ENCODE results near the gene AP4M1.

Gene AP4M1

DNA sequence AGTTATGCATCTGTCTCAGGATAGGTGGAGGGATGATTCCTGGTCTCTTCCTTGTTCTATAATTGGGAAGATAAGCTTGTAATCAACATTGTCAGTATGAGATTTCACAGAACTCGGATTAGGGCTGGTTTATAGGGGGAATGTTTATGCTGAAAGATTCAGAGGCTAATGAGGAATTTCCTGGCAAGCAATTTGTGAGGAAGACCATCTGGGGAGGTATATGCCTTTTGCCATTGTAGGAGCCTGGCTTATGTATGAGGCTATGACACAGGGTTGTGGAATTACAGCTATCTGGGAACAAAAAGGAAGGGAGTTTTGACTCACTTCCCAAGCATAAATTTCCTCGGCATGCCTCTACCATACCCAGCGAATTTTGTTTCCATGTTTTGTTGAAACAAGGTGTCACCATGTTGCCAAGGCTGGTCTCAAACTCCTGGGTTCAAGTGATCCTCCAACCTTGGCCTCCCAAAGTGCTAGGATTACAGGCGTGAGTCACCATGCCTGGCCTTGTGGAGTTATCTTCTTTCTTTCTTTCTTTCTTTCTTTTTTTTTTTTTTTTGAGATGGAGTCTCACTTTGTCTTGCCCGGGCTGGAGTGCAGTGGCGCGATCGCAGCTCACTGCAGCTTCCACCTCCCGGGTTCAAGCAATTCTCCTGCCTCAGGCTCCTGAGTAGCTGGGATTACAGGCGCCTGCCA, 14.2 kb upstream of the AP4M1 start (continued):
- TF ChIP-seq, protein P1, sequence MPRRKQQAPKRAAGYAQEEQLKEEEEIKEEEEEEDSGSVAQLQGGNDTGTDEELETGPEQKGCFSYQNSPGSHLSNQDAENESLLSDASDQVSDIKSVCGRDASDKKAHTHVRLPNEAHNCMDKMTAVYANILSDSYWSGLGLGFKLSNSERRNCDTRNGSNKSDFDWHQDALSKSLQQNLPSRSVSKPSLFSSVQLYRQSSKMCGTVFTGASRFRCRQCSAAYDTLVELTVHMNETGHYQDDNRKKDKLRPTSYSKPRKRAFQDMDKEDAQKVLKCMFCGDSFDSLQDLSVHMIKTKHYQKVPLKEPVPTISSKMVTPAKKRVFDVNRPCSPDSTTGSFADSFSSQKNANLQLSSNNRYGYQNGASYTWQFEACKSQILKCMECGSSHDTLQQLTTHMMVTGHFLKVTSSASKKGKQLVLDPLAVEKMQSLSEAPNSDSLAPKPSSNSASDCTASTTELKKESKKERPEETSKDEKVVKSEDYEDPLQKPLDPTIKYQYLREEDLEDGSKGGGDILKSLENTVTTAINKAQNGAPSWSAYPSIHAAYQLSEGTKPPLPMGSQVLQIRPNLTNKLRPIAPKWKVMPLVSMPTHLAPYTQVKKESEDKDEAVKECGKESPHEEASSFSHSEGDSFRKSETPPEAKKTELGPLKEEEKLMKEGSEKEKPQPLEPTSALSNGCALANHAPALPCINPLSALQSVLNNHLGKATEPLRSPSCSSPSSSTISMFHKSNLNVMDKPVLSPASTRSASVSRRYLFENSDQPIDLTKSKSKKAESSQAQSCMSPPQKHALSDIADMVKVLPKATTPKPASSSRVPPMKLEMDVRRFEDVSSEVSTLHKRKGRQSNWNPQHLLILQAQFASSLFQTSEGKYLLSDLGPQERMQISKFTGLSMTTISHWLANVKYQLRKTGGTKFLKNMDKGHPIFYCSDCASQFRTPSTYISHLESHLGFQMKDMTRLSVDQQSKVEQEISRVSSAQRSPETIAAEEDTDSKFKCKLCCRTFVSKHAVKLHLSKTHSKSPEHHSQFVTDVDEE (CRISPR knock-in tag; IDR thresholded peaks at IDR 0.05) = peak; percentile 73; the same call in 1 of the 2 replicates
- TF ChIP-seq, protein P2, sequence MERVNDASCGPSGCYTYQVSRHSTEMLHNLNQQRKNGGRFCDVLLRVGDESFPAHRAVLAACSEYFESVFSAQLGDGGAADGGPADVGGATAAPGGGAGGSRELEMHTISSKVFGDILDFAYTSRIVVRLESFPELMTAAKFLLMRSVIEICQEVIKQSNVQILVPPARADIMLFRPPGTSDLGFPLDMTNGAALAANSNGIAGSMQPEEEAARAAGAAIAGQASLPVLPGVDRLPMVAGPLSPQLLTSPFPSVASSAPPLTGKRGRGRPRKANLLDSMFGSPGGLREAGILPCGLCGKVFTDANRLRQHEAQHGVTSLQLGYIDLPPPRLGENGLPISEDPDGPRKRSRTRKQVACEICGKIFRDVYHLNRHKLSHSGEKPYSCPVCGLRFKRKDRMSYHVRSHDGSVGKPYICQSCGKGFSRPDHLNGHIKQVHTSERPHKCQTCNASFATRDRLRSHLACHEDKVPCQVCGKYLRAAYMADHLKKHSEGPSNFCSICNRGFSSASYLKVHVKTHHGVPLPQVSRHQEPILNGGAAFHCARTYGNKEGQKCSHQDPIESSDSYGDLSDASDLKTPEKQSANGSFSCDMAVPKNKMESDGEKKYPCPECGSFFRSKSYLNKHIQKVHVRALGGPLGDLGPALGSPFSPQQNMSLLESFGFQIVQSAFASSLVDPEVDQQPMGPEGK (CRISPR knock-in tag; IDR thresholded peaks at IDR 0.05; ENCODE audit: borderline replicate concordance) = peak; percentile 73
- peak; percentile 98 for TF ChIP-seq ISL1 (CRISPR knock-in tag; IDR thresholded peaks at IDR 0.05)

DNA sequence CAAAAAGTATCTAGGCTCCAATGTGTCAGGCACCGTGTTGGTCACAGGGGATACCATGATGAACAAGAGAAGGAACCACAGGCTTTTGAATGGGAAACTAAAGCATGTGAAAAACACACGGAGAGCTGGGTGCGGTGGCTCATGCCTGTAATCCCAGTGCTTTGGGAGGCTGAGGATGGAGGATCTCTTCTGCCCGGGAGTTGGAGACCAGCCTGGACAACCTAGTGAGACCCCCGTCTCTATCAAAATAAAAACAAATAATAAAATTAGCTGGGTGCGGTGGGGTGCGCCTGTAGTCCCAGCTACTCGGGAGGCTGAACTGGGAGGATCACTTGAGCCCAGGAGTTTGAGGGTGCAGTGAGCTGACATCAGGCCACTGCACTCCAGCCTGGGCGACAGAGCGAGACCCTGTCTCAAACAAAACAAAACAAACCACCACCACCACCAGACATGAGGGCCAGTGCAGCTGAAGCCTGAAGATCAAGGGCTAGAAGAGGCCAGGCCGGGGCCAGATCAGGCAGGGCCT, 13.3 kb upstream of the AP4M1 start:
- TF ChIP-seq ZNF565 (CRISPR knock-in tag; conservative IDR thresholded peaks at IDR 0.05; ENCODE audit: low read depth) (no peak), BACH2 (CRISPR knock-in tag; IDR thresholded peaks at IDR 0.05; ENCODE audit: borderline replicate concordance) (no peak), PPARA (CRISPR knock-in tag; IDR thresholded peaks at IDR 0.05; ENCODE audit: borderline replicate concordance) (no peak)
- TF ChIP-seq, protein P3, sequence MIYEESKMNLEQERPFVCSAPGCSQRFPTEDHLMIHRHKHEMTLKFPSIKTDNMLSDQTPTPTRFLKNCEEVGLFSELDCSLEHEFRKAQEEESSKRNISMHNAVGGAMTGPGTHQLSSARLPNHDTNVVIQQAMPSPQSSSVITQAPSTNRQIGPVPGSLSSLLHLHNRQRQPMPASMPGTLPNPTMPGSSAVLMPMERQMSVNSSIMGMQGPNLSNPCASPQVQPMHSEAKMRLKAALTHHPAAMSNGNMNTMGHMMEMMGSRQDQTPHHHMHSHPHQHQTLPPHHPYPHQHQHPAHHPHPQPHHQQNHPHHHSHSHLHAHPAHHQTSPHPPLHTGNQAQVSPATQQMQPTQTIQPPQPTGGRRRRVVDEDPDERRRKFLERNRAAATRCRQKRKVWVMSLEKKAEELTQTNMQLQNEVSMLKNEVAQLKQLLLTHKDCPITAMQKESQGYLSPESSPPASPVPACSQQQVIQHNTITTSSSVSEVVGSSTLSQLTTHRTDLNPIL (CRISPR knock-in tag; IDR thresholded peaks at IDR 0.05; ENCODE audit: low read depth) = peak; percentile 14; the same call in 1 of the 2 replicates
- no peak for ATAC-seq

DNA sequence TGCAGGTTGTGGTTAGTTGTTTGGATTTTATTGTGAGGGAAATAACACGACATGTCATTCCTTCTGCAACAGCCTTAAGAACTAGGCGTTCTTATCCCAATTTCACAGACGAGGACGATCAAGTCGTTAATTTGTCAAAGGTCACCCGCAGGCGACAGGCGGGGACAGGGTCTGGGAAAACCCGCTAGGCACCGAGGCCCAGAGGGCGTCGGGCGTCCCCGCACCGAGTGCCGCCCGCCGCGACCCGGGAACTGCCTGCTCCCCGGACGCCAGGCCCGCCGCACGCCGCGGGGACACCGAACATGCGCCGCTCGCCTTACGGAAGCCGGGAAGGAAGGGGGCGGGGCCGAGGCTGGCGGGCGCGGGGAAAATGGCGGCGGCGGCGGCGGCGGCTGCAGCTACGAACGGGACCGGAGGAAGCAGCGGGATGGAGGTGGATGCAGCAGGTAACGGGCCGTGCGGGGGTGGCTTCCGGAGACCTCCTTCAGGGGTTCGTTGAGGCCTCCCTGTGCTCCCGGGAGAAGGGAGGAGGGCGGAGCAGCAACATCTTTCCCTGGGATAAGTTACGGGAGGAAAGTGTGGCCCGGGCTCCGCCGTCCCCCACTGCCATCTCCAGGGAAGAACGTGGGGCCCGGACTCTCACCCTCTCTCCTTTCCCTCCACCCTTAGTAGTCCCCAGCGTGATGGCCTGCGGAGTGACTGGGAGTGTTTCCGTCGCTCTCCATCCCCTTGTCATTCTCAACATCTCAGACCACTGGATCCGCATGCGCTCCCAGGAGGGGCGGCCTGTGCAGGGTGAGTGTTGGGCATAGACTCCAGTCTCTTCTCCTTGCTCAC, 12.6 kb upstream of the AP4M1 start, which contains the start of gene COPS6:
COPS6 (plus strand) TSS at position 349 of the 837 bp plus-strand sequence; CDS start at position 371, 22 bp downstream.
- ATAC-seq = peak; percentile 12
- TF ChIP-seq ZNF70 (CRISPR knock-in tag; IDR thresholded peaks at IDR 0.05) (no peak; the same call in 1 of the 2 replicates), ZNF8 (CRISPR knock-in tag; IDR thresholded peaks at IDR 0.05) (peak; percentile 55; the same call in 1 of the 2 replicates), OSR1 (CRISPR knock-in tag; IDR thresholded peaks at IDR 0.05) (peak; percentile 45; the same call in 1 of the 2 replicates), GLIS3 (CRISPR knock-in tag; IDR thresholded peaks at IDR 0.05) (peak; percentile 52; the same call in 1 of the 2 replicates), ISL1 (CRISPR knock-in tag; IDR thresholded peaks at IDR 0.05) (0 out of 2 replicates have a peak, but pooled peaks have one; percentile 33), SNAI2 (CRISPR knock-in tag; IDR thresholded peaks at IDR 0.05) (peak; percentile 91), ARNTL (CRISPR knock-in tag; IDR thresholded peaks at IDR 0.05; ENCODE audit: borderline replicate concordance, low read depth) (peak; percentile 74; the same call in 1 of the 2 replicates), CSDC2 (CRISPR knock-in tag; IDR thresholded peaks at IDR 0.05) (peak; percentile 98), TOX (CRISPR knock-in tag; IDR thresholded peaks at IDR 0.05; ENCODE audit: borderline replicate concordance) (no peak), ESRRG (CRISPR knock-in tag; IDR thresholded peaks at IDR 0.05) (no peak)
- TF ChIP-seq, protein P4, sequence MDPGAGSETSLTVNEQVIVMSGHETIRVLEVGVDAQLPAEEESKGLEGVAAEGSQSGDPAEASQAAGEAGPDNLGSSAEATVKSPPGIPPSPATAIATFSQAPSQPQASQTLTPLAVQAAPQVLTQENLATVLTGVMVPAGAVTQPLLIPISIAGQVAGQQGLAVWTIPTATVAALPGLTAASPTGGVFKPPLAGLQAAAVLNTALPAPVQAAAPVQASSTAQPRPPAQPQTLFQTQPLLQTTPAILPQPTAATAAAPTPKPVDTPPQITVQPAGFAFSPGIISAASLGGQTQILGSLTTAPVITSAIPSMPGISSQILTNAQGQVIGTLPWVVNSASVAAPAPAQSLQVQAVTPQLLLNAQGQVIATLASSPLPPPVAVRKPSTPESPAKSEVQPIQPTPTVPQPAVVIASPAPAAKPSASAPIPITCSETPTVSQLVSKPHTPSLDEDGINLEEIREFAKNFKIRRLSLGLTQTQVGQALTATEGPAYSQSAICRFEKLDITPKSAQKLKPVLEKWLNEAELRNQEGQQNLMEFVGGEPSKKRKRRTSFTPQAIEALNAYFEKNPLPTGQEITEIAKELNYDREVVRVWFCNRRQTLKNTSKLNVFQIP (CRISPR knock-in tag; IDR thresholded peaks at IDR 0.05; ENCODE audit: borderline replicate concordance, low read depth) = no peak
- TF ChIP-seq, protein P3 (CRISPR knock-in tag; IDR thresholded peaks at IDR 0.05; ENCODE audit: low read depth) = no peak
- TF ChIP-seq, protein P5, sequence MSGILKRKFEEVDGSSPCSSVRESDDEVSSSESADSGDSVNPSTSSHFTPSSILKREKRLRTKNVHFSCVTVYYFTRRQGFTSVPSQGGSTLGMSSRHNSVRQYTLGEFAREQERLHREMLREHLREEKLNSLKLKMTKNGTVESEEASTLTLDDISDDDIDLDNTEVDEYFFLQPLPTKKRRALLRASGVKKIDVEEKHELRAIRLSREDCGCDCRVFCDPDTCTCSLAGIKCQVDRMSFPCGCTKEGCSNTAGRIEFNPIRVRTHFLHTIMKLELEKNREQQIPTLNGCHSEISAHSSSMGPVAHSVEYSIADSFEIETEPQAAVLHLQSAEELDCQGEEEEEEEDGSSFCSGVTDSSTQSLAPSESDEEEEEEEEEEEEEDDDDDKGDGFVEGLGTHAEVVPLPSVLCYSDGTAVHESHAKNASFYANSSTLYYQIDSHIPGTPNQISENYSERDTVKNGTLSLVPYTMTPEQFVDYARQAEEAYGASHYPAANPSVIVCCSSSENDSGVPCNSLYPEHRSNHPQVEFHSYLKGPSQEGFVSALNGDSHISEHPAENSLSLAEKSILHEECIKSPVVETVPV (CRISPR knock-in tag; IDR thresholded peaks at IDR 0.05) = no peak
- TF ChIP-seq, protein P2 (CRISPR knock-in tag; IDR thresholded peaks at IDR 0.05; ENCODE audit: borderline replicate concordance) = no peak
- TF ChIP-seq, protein P1 (CRISPR knock-in tag; IDR thresholded peaks at IDR 0.05) = no peak; the same call in none of the 2 replicates
